Ascending aorta (tissue), 2 donors: ENCODE results near the gene NKX1-1. TPM values are rescaled to one million over a fixed set of nuclear protein-coding genes. Genes with fewer than 3 reads are reported as not detected.

ENCODE experiments used
- DNase-seq, 2 donors: peaks; one replicate each; pipeline ENCODE4 v3.0.0-alpha.2; 2019; ENCODE audit warnings: low spot score in 2 of 2
- H3K27ac ChIP-seq, 2 donors: fragments of 200-600 bp; sonication (generic); one replicate each; pipeline ENCODE4 v1.5.1; 2016 to 2017; ENCODE audit warnings: mild to moderate bottlenecking in 1 of 2
- H3K27me3 ChIP-seq: fragments of 200-600 bp; sonication (generic); one replicate; pipeline ENCODE4 v1.5.1; 2017
- H3K36me3 ChIP-seq, 2 donors: fragments of 200-600 bp; sonication (generic); one replicate each; pipeline ENCODE4 v1.5.1; 2016
- H3K4me1 ChIP-seq, 2 donors: fragments of 200-600 bp; sonication (generic); one replicate each; pipeline ENCODE4 v1.5.1; 2016 to 2017; ENCODE audit warnings: mild to moderate bottlenecking in 1 of 2
- H3K4me3 ChIP-seq, 2 donors: fragments of 200-600 bp; sonication (generic); one replicate each; pipeline ENCODE4 v1.5.1; 2016 to 2017; ENCODE audit warnings: mild to moderate bottlenecking in 1 of 2
- H3K9me3 ChIP-seq, 2 donors: fragments of 200-600 bp; sonication (generic); one replicate each; pipeline ENCODE4 v1.5.1; 2016
- intact Hi-C: fragments of 100-400 bp; cut with DNase I; formaldehyde crosslinking; loops from one replicate; pipeline ENCODE4 v1.15.1; 2023
- total RNA-seq: library from RNA; depleted of rRNA; stranded (reverse); fragments of >200 nt; gene quantifications from one replicate; pipeline ENCODE4 v1.1.0, GENCODE V29; 2016
- TF ChIP-seq, protein P1 (sequence below), 3 experiments: fragments of 200-600 bp in 2 of 3; fragments of 450-650 bp in 1 of 3; sonication (generic) in 2 of 3; IDR thresholded peaks; one replicate each; pipeline ENCODE4 v1.5.1; 2016 to 2019; ENCODE audit warnings: antibody characterized with exemption in 3 of 3, mild to moderate bottlenecking in 1 of 3, moderate library complexity in 1 of 3

NKX1-1 gene
- total RNA-seq, 1 donor from 2014 or later: not detected

DNA sequence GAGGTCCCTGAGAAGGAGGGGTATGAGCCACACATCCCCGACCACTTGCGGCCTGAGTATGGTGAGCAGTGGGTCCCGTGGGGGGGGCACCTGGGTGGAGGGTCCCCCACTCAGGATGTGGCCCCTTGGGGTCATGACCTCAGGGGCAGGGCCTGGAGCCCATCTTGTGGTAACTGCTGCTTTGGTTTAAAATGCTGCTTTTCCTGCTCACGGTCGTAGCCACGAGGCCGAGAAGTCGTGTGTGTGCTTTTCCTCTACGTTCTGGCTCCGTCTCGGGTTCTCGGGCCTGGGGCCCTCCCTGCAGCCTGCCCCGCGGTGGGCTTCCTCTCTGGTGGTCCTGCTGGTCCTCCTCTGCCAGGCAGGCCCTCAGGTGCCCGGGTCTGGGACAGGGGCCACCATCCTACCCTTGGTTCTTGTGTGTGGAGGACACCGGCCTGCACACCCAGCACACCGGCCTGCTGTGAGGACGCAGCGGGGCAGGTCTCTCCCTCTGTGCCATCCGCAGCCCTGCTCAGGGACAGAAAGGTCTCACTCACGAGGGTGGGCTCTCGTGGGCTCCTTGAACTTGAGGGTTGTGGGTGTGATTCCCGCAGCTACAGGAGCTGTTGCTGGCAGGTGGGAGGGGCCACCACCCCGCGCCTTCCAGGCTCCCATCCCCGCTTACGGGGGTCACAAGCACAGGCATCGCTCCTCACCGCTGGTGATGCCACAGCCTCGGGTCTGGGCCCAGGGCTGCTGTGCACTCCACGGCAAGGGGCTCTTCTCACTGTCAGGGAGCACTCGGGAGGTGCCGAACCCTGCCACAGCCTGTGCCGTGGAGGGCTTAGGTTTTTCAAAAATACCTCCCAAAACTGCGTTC lies 39.6 kb downstream of the NKX1-1 start:
- peaks cover 7 to 27% of the 10 kb centered on the region in 2 donors for H3K36me3 ChIP-seq
- H3K4me1 ChIP-seq: no peaks in the 10 kb centered on the region
- TF ChIP-seq, protein P1, sequence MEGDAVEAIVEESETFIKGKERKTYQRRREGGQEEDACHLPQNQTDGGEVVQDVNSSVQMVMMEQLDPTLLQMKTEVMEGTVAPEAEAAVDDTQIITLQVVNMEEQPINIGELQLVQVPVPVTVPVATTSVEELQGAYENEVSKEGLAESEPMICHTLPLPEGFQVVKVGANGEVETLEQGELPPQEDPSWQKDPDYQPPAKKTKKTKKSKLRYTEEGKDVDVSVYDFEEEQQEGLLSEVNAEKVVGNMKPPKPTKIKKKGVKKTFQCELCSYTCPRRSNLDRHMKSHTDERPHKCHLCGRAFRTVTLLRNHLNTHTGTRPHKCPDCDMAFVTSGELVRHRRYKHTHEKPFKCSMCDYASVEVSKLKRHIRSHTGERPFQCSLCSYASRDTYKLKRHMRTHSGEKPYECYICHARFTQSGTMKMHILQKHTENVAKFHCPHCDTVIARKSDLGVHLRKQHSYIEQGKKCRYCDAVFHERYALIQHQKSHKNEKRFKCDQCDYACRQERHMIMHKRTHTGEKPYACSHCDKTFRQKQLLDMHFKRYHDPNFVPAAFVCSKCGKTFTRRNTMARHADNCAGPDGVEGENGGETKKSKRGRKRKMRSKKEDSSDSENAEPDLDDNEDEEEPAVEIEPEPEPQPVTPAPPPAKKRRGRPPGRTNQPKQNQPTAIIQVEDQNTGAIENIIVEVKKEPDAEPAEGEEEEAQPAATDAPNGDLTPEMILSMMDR (IDR thresholded peaks at IDR 0.05): no peak
- no peak overlapping the region for H3K27ac ChIP-seq
- no peaks in the 10 kb centered on the region for H3K9me3 ChIP-seq
- H3K27me3 ChIP-seq: no peaks in the 10 kb centered on the region
- H3K4me3 ChIP-seq: no peak overlapping the region
- no peak for DNase-seq
- intact Hi-C loops: no loop called here

DNA sequence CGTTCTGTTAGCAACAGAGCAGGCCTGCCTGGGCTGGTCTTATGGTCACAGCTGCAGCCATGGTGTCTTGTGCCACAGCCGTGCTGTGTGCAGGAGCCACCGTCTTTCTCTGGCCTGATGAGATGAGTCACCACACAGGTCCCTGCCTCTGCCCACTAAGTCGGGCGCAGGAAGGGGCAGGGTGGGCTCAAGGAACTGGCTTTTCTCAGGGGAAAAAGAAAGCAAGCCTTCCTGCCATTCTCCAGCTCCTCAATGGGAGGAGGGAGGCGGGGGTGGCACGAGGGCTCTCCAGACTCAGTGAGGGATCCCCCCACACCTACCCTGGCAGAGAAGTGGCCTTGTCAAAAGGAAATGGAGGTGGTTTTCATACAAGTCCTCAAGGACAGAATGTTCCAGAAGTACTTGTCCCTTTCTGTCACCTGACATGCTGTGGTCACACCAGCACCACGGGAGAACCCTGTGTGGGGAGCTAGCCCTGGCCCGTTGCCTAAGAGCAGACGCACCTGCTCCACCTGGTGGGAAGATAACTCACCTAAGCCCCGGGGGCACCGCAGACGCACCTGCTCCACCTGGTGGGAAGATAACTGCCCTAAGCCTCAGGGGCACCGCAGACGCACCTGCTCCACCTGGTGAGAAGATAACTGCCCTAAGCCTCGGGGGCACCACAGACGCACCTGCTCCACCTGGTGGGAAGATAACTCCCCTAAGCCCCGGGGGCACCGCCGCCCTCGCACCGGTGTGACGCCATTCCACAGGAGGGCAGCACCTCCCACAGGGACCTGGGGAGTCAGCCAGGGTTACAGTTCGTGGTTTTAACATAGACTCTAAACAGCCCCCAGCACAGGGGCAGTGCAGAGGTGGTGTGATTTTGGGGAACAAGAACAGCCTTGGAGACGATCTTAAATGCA lies 40.7 kb downstream of the NKX1-1 start:
- DNase-seq: no peak
- Histone ChIP-seq H3K27ac (no peak overlapping the region), H3K27me3 (no peaks in the 10 kb centered on the region), H3K4me1 (no peaks in the 10 kb centered on the region), H3K9me3 (no peaks in the 10 kb centered on the region), H3K36me3 (peaks cover 7 to 23% of the 10 kb centered on the region in 2 donors), H3K4me3 (no peak overlapping the region)
- TF ChIP-seq, protein P1 (IDR thresholded peaks at IDR 0.05): no peak
- intact Hi-C loops: no loop called here

DNA sequence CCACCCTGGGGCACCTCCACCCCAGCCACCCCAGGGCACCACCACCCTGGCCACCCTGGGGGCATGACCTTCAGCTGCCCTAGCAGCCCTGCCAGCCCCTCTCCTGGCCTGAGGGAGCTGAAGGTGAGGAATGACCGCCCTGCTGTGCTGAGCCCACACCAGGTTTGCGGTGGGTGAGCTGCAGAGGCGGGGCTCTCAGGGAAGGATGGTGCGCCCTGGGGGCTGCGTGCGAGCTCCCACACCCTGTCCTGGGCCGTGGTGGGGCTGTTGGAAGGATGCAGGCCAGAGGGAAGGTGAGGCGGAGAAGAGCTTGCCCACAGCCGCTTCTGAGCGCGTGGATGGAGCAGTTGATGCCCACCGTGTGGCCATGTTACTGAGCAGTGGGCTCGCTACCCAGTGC lies 41.5 kb downstream of the NKX1-1 start:
- Histone ChIP-seq H3K27me3 (no peaks in the 10 kb centered on the region), H3K9me3 (no peaks in the 10 kb centered on the region), H3K27ac (no peak overlapping the region), H3K4me1 (no peaks in the 10 kb centered on the region), H3K4me3 (no peak overlapping the region), H3K36me3 (peaks cover 7 to 19% of the 10 kb centered on the region in 2 donors)
- no peak for DNase-seq
- intact Hi-C loops: no loop called here
- TF ChIP-seq, protein P1 (IDR thresholded peaks at IDR 0.05): no peak

DNA sequence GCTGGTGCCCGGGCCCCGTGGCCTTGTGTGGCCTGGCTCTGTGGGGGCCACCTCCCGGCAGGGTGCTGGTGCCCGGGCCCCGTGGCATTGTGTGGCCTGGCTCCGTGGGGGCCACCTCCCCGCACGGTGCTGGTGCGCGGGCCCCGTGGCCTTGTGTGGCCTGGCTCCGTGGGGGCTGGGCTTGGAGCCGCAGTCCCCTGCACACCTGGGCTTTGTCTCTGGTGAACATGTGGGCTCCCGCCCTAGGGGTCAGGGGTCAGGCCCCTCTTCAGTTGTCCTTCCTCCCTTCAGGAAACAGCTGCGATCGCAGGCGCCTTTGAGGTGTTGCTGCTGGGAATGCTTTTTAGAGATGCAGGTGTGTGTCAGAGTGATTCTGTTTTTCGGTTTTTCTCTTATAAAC lies 42.0 kb downstream of the NKX1-1 start:
- intact Hi-C loops: no loop called here
- peaks cover 7 to 19% of the 10 kb centered on the region in 2 donors for H3K36me3 ChIP-seq

DNA sequence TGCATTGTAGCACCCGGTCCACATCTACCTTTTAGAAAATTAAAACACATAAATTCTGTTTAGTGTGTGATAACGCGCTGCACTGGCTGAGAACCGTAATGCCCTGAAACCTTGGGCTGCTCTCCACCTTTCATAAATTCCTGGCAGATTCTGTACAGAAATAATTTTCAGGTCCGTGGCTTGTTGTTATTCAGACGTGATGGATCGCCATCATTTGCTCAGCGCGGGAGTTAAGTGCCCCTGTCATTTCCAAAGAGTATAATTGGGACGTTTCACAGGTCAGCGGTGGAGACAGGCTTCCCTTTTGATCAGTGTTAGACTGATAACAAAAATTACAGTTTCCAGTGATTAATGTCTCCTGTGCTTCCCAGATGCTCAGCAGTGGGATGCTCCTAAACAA lies 42.7 kb downstream of the NKX1-1 start:
- TF ChIP-seq, protein P1 (IDR thresholded peaks at IDR 0.05): no peak
- Histone ChIP-seq H3K4me3 (no peak overlapping the region), H3K36me3 (peaks cover 7 to 19% of the 10 kb centered on the region in 2 donors), H3K27me3 (no peaks in the 10 kb centered on the region), H3K9me3 (no peaks in the 10 kb centered on the region), H3K4me1 (no peaks in the 10 kb centered on the region), H3K27ac (no peak overlapping the region)
- no peak for DNase-seq
- intact Hi-C loops: no loop called here

More for the DNA sequence above, 42.0 kb downstream of the NKX1-1 start:
- no peaks in the 10 kb centered on the region for H3K9me3 ChIP-seq
- no peak overlapping the region for H3K4me3 ChIP-seq
- H3K27me3 ChIP-seq: no peaks in the 10 kb centered on the region
- TF ChIP-seq, protein P1 (IDR thresholded peaks at IDR 0.05): no peak
- DNase-seq: no peak
- no peaks in the 10 kb centered on the region for H3K4me1 ChIP-seq
- no peak overlapping the region for H3K27ac ChIP-seq
